KMS-11 (cell line): ENCODE data around the gene PPARA.

Source experiments
- H2AFZ ChIP-seq: fragments of 200-600 bp; sonication (generic); 2 replicates; pipeline ENCODE4 v1.6.1; 2016; ENCODE audit warnings: antibody characterized with exemption, mixed run types, low read depth
- H3K27ac ChIP-seq: fragments of 200-600 bp; sonication (generic); 2 replicates; pipeline ENCODE4 v1.6.1; 2016; ENCODE audit warnings: mild to moderate bottlenecking, mixed run types
- H3K27me3 ChIP-seq: fragments of 200-600 bp; sonication (generic); 2 replicates; pipeline ENCODE4 v1.6.1; 2017; ENCODE audit warnings: mild to moderate bottlenecking, low read depth, mixed run types, moderate library complexity; ENCODE audit not compliant: insufficient read depth
- H3K36me3 ChIP-seq: fragments of 200-600 bp; sonication (generic); 2 replicates; pipeline ENCODE4 v1.6.1; 2017; ENCODE audit warnings: mild to moderate bottlenecking, mixed run types; ENCODE audit not compliant: insufficient read depth
- H3K4me1 ChIP-seq: fragments of 200-600 bp; sonication (generic); 2 replicates; pipeline ENCODE4 v1.6.1; 2016; ENCODE audit warnings: mild to moderate bottlenecking, low read depth, mixed run types; ENCODE audit not compliant: poor library complexity, severe bottlenecking
- H3K4me2 ChIP-seq: fragments of 200-600 bp; sonication (generic); 2 replicates; pipeline ENCODE4 v1.7.0; 2016; ENCODE audit warnings: mild to moderate bottlenecking, mixed run types
- H3K4me3 ChIP-seq: fragments of 200-600 bp; sonication (generic); IDR thresholded peaks from 2 replicates; pipeline ENCODE4 v1.6.1; 2017; ENCODE audit warnings: low read depth, low read length, mixed read lengths; ENCODE audit not compliant: insufficient read depth
- H3K79me2 ChIP-seq: fragments of 200-600 bp; sonication (generic); 2 replicates; pipeline ENCODE4 v1.6.1; 2016; ENCODE audit warnings: low read depth, mixed run types; ENCODE audit not compliant: insufficient read depth
- H3K9ac ChIP-seq: fragments of 200-600 bp; sonication (generic); 2 replicates; pipeline ENCODE4 v1.6.1; 2016; ENCODE audit warnings: mild to moderate bottlenecking, mixed run types
- H4K20me1 ChIP-seq: fragments of 200-600 bp; sonication (generic); 2 replicates; pipeline ENCODE4 v1.6.1; 2016; ENCODE audit warnings: mild to moderate bottlenecking, mixed run types; ENCODE audit not compliant: insufficient read depth
- CTCF ChIP-seq: fragments of 200-600 bp; sonication (generic); conservative IDR thresholded peaks from 2 replicates; pipeline ENCODE4 v1.6.1; 2017; ENCODE audit warnings: low read depth, mild to moderate bottlenecking, antibody characterized with exemption, low read length, moderate library complexity, mixed read lengths

PPARA gene

GRCh38 chr22:46269564-46269963, 119.2 kb downstream of the PPARA start:
- H3K36me3 ChIP-seq, result no peaks in the 10 kb centered on the region
- no peak overlapping the region for H3K4me3 ChIP-seq
- no peaks in the 10 kb centered on the region for H3K79me2 ChIP-seq
- H2AFZ ChIP-seq, result no peak overlapping the region
- H3K4me1 ChIP-seq, result no peaks in the 10 kb centered on the region
- no peak overlapping the region for H3K9ac ChIP-seq
- no peaks in the 10 kb centered on the region for H4K20me1 ChIP-seq
- no peak overlapping the region for H3K4me2 ChIP-seq
- no peaks in the 10 kb centered on the region for H3K27me3 ChIP-seq
- no peak overlapping the region for H3K27ac ChIP-seq
- TF ChIP-seq CTCF, result no peak

GRCh38 chr22:46272196-46272595, 121.9 kb downstream of the PPARA start:
- no peaks in the 10 kb centered on the region for H3K36me3 ChIP-seq
- H3K9ac ChIP-seq, result no peak overlapping the region
- H3K4me3 ChIP-seq, result no peak overlapping the region
- no peak overlapping the region for H3K4me2 ChIP-seq
- H3K79me2 ChIP-seq, result no peaks in the 10 kb centered on the region
- TF ChIP-seq CTCF, result no peak
- H4K20me1 ChIP-seq, result no peaks in the 10 kb centered on the region
- H3K27ac ChIP-seq, result no peak overlapping the region
- no peaks in the 10 kb centered on the region for H3K27me3 ChIP-seq
- H2AFZ ChIP-seq, result no peak overlapping the region
- no peaks in the 10 kb centered on the region for H3K4me1 ChIP-seq

- no peaks in the 10 kb centered on the region for H3K79me2 ChIP-seq
- no peaks in the 10 kb centered on the region for H4K20me1 ChIP-seq
- H3K9ac ChIP-seq, result no peak overlapping the region
- no peak overlapping the region for H3K27ac ChIP-seq
- H3K4me1 ChIP-seq, result no peaks in the 10 kb centered on the region
- no peak overlapping the region for H2AFZ ChIP-seq
- H3K4me3 ChIP-seq, result no peak overlapping the region
- H3K4me2 ChIP-seq, result no peak overlapping the region
- no peak for TF ChIP-seq CTCF
- no peaks in the 10 kb centered on the region for H3K27me3 ChIP-seq
- no peaks in the 10 kb centered on the region for H3K36me3 ChIP-seq
Observed at GRCh38 chr22:46272762-46273431, 122.6 kb downstream of the PPARA start.

- Histone ChIP-seq H3K27me3 (no peaks in the 10 kb centered on the region), H3K4me3 (no peak overlapping the region), H3K36me3 (no peaks in the 10 kb centered on the region), H3K4me2 (no peak overlapping the region), H3K79me2 (no peaks in the 10 kb centered on the region), H2AFZ (no peak overlapping the region), H4K20me1 (no peaks in the 10 kb centered on the region), H3K9ac (no peak overlapping the region), H3K4me1 (no peaks in the 10 kb centered on the region), H3K27ac (no peak overlapping the region)
- no peak for TF ChIP-seq CTCF
Observed at GRCh38 chr22:46273432-46274148, 123.3 kb downstream of the PPARA start.
